SK-N-DZ (cell line): ENCODE data around the gene EIF4E2.

ENCODE experiments used
- DNase-seq: peaks from one replicate; pipeline ENCODE4 v3.0.0-alpha.2; 2015; ENCODE audit warnings: low spot score

The EIF4E2 gene

DNA sequence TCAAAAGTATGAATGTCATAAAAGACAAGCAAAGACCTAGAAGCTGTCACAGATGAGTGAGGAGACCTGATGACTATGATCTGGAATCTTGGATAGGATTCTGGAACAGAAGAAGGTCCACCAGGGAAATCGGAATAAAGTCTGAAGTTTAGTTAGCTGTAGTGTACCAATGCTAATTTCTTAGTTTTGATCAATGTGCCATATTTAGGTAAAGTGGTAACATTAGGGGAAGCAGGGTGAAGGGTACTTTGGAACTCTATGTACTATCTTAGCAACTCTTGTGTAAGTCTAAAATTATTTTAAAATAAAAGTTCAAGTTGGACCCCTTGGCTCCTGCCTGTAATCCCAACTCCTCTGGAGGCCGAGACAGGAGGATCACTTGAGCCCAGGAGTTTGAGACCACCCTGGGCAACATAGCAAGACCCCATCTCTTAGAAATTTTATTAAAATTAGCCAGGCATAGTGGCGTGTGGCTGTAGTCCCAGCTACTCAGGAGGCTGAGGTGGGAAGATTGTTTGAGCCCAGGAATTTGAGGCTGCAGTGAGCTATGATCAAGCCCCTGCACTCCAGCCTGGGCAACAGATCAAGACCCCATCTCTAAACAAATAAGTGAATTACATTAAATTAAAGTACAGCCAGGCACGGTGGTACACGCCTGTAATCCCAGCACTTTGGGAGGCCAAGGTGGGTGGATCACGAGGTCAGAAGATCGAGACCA is 47.0 kb downstream of the EIF4E2 start:
- DNase-seq: no peak

DNA sequence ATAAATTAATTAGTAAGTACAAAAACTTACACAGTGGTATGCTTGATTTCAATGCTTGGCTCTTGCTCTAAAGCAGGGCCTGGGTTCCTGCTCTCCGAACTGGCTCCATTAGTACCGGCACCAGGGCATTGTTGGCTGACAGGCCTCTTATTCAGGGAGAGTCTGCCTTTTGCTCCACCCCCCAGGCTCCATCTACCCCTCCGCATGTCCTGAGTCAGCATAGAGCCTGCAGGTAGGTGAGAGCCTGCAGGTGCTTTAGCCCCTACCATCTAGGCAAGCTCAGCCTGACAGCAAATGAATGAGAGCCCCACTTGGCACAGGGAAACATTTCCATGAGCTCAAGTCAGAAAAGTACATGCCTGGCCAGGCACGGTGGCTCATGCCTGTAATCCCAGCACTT is 47.8 kb downstream of the EIF4E2 start:
- DNase-seq: no peak

DNA sequence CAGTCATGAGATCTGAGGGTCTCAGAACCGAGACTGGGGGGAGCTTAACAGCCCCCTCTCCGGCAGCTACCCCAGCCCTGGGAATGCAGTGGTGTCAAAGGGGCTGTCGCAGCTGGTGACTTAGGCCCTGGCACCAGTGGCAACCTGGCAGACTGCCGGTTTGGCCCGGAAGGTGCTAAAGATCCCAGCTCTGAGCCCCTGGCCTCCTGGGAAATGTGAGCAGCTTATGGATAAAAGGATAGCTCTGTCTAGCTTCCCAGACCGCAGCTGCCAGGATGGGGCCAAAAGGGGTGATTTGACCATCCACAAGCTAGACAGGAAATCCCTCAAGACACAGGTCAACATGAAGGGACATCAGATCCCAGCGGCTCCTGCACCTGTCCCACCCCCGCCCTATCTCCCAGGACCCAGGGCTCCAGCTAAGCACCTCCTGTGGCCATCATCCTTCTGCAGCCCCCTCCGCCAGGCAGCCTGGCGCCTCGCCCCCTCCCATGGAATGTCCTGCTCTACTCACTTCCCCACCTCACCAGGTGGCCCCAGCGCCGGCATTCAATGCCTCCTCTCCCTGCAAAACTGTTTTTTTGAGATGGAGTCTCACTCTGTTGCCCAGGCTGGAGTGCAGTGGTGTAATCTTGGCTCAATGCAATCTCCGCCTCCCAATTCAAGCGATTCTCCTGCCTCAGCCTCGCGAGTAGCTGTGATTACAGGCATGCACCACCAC is 49.7 kb downstream of the EIF4E2 start:
- no peak for DNase-seq

DNA sequence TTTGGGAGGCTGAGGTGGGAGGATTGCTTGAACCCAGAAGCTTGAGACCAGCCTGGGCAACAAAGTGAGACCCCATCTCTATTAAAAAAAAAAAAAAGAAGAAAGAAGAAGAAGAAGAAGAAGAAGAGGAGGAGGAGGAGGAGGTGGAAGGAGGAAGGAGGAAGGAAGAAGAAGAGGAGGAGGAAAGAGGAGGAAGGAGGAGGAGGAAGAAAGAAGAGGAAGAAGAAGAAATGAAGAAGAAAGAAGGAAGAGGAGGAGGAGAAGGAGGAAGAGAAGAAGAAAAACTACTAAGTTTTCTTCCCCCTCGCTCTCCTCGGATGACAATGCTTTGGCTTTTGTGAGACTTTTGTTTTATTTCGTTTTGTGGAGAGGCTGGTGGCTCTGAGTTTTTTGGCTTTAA is 52.8 kb downstream of the EIF4E2 start:
- no peak for DNase-seq

DNA sequence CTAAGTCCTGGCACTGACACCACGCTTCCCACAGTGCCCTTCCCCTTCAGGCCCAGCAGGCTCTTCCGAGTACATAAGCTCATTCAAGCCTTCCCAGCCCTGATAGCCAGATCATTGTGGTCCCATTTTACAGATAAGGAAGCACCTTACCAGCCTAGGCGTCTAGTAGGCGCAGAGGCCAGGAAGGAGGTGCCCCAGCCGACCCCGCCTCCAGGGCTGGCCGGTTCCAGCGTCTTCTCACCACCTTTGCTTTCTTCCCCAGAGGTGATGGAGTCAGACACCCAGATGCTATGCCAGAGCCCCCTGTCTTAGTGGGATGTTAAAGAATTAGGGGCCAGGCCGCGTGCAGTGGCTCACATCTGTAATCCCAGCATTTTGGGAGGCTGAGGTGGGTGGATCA is 54.0 kb downstream of the EIF4E2 start:
- no peak for DNase-seq

DNA sequence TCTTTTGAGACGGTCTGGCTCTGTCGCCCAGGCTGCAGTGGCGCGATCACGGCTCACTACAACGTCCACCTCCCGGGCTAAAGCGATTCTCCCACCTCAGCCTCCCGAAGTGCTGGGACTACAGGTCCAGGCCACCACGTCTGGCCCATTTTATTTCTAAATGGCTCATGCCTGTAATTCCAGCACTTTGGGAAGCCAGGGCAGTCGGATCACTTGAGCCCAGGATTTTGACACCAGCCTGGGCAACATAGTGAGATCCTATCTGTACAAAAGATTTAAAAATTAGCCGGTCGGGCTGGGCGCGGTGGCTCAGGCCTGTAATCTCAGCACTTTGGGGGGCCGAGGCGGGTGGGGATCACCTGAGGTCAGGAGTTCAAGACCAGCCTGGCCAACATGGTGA is 56.5 kb downstream of the EIF4E2 start:
- no peak for DNase-seq

DNA sequence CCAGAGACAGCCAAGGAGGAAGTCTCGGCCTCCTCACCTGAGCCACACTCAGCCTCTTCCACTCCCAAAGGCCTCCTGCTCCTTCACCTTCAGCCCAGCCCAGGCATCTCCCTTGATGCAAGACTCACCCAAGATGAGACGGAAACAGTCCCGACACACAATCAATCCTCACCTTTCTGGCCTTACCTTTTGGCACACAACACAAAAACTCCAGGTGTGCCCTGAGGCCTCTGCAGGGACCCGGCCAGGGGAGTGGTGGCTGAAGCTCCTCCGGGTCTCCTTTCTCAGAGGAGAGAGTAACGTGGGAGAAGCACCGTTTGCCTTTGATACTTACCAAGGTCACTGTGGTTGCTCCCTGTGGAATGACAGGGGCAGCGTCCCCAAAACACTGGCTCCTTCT is 59.1 kb downstream of the EIF4E2 start:
- DNase-seq: no peak

DNA sequence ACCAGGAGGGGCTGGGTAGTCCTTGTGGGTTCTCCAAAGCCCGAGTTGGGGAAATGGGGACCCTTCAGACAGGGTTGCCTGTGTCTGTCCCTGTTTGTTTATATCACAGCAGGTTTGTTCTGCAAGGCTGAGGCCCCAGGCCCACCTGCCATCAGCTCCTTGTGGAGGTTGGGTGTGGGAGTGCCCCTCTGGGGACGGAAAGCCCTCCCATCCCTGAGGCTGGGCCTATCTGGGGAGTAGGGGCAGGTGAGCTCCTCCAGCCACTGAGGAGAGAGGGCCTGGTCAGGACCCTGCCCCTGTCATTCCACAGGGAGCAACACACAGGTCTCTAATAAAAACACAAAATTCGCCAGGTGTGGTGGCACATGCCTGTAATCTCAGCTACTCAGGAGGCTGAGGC is 59.6 kb downstream of the EIF4E2 start:
- no peak for DNase-seq

DNA sequence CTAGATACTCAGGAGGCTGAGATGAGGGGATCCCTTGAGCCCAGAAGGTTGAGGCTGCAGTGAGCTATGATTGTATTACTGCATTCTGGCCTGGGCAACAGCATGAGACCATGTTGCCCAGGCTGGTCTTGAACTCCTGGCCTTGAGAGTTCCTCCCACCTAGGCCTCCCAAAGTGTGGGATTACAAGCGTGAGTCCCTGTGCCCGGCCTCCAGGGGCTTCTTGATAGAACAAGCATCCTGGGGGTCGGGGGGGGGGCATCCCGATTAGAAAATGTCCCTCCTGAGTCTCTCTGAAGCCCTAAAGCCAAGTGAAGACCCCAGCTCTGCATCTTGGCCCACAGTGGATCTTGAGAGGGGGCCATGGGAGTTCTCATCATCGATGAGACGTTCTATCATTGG is 60.6 kb downstream of the EIF4E2 start:
- no peak for DNase-seq

DNA sequence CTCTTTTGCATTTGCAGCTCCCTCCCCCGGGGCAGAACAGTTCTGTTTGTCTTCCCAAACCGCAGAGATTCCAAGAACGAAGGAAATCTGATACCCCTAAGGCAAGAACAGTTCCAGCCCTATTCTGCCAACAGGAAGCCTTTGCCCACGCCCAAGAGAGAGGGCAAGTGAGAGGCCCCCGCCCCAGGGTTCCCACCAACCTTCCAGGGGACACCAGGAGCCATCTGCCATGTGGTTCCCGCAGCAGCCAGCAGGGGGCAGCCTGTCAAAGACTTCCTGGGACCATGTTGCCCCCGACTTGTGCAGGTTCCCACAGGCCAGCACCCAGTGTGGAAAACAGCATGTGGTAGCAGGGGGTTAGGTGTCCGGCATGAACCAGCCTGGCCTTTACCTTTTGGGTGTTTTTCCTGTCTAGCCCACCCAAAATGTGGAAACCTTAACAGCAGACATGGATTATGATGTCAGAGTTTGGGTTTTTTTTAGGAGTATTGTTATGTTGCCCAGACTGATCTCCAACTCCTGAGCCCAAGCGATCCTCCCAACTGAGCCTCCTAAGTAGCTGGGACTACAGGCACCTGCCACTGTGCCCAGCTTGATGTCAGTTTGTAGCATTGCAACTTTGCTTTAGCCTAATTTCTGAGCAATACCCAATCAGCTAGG is 61.2 kb downstream of the EIF4E2 start:
- DNase-seq: no peak

DNA sequence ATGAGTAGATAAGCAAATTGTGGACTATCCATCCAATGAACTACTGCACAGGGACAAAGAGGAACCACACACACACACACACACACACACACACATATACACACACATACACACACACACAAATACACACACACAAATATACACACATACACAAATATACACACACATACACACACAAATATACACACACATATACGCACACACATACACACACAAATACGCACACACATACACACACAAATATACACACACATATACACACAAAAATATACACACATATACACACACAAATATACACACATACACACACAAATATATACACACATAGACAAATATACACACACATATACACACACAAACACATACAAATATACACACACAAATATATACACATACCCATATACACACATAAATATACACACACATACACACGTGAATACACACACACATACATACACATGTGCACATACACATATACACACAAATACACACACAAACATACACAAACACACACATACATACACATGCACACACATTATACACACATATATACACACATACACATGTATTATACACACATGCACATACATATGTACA is 63.1 kb downstream of the EIF4E2 start:
- DNase-seq: no peak

DNA sequence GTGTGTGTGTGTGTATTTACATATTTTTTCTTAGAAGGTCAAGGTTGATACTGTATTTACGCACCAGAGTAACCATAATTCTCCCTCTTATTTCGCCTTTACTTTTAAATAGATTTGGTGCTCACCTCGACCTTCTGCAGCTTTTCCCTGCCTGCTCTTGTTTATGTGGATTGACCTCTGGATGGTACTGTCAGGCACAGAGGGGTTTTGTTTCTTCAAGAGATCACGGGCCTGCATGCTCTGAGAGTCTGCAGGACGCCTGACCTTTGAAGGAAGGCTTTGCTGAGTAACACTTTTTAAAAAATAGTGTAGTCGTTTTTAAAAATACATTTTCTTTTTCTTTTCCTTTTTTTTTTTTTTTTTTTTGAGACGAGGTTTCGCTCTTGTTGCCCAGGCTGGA is 64.8 kb downstream of the EIF4E2 start:
- no peak for DNase-seq
